ENCODE data around the gene DNAJC4.
"Not testable (repeated sequence)": the region's sequence is repeated elsewhere in the genome, so short reads cannot be mapped to it uniquely, and the experiment has no call there.

DNAJC4 gene

DNA sequence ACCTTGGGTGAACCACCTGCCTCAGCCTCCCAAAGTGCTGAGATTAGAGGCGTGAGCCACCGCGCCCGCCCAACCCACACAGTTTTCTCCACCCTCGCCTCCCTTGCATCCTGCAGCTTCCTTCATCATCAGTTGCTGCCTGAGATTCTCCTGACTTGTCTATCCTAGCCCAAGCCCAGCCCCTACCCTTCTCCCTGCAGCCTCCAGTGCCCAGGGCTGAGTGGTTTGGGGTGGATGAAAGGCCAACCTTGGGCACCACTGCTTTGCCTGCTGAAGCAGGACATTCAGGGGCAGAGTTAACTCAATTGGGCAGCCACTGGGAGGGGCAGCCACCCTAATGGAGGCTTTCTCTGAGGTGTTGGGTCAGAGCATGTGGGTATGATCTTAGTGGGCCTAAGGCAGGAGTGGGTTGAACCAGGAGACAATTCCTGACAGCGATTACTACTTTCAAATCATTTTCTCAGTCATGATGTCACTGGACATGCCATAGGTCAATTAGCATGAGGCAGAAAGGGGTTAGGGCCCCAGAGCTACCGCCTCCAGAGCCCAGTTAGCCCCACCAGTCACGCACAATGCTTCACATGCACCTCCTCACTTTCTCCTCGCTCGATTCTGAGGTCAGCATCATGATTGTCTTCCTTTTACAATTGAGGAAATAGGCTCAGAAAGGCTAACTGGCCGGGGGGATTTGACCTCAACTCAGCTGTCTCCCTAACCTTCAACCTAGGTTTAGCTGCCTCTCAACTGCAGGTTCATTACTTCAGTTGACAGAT is 9.5 kb downstream of the DNAJC4 start:
- Histone ChIP-seq H3K9me3 (ENCODE audit: control insufficient read depth, insufficient read depth, low read depth, low read length) (no peaks in the 10 kb centered on the region), H3K27ac (ENCODE audit: low read depth, low read length) (peak overlapping the region; percentile 95), H3K36me3 (ENCODE audit: control insufficient read depth, insufficient read depth, low read length) (peaks cover 34% of the 10 kb centered on the region), H3K27me3 (ENCODE audit: control insufficient read depth, insufficient read depth, low read length) (no peaks in the 10 kb centered on the region), H3K9ac (ENCODE audit: low read length) (peak overlapping the region; percentile 92), H3K4me3 (ENCODE audit: low read depth, low read length) (peak overlapping the region; percentile 95), H3K4me1 (ENCODE audit: control insufficient read depth, insufficient read depth, low read length) (peaks cover 18% of the 10 kb centered on the region)

DNA sequence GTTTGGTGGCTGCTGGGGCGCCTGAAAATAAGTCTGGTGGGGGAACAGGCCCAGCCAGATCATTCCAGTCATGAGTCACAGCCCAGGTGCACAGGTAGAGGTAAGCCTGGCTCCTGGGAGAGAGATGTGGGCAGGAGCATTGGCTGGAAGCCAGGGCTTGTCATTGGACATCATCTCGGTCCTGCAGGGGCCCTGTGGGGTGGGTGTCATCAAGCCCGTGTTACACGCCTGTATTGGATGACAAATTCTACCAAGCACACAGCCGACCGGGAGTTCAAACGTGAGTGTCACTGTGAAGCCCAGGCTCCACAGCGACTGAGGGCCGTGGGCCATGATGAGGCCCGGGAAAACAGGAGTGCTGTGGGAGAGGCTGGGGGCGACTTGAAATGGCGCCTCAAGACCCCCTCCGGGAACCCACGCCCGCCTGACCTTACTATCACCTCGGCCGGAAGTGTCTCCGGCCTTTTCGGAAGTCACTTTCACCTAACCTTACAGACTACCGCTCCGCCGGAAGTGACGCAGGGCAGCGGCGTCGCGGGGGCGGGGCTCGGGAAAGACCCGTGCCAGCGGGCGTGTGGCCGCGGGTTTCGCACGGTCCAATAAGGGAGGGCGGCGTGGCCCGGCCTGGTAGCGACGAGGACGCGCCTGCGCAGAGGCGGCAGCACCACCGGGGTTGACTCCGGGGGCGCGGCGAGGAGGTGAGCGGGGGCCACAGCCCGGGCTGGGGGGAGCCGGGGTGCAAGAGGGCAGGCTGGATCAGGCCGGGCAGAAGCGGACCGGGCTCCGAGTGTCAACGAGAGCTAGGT is 10.3 kb downstream of the DNAJC4 start, which contains the start of gene FKBP2:
Gene FKBP2 (plus strand): TSS at position 661 of the 806 bp plus-strand sequence. CDS start 1,293 bp downstream, outside the sequence.
- Histone ChIP-seq H3K9ac (ENCODE audit: low read length) (peak within 1 kb of the TSS; percentile 92), H3K27me3 (ENCODE audit: control insufficient read depth, insufficient read depth, low read length) (no peaks in the 10 kb centered on the region), H3K9me3 (ENCODE audit: control insufficient read depth, insufficient read depth, low read depth, low read length) (no peaks in the 10 kb centered on the region), H3K36me3 (ENCODE audit: control insufficient read depth, insufficient read depth, low read length) (peaks cover 37% of the 10 kb centered on the region), H3K27ac (ENCODE audit: low read depth, low read length) (peak within 1 kb of the TSS; percentile 95), H3K4me3 (ENCODE audit: low read depth, low read length) (peak within 1 kb of the TSS; percentile 95), H3K4me1 (ENCODE audit: control insufficient read depth, insufficient read depth, low read length) (peaks cover 23% of the 10 kb centered on the region)

DNA sequence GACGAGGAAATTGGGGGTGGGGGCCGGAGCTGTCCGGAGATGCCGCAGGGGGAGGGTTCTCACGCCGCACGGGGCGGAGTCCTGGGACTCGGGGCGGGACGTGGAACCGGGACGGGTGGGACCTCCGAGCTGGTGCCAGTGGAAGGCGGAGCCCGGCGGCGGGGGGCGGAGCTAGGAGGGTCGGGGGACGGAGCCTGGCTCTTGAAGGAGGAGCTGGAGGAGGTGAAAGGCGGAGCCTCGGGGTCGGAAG is 10.8 kb downstream of the DNAJC4 start:
- Histone ChIP-seq H3K27me3 (ENCODE audit: control insufficient read depth, insufficient read depth, low read length) (no peaks in the 10 kb centered on the region), H3K9ac (ENCODE audit: low read length) (peak overlapping the region; percentile 92), H3K36me3 (ENCODE audit: control insufficient read depth, insufficient read depth, low read length) (peaks cover 37% of the 10 kb centered on the region), H3K27ac (ENCODE audit: low read depth, low read length) (peak overlapping the region; percentile 95), H3K9me3 (ENCODE audit: control insufficient read depth, insufficient read depth, low read depth, low read length) (no peaks in the 10 kb centered on the region), H3K4me3 (ENCODE audit: low read depth, low read length) (peak overlapping the region; percentile 95), H3K4me1 (ENCODE audit: control insufficient read depth, insufficient read depth, low read length) (peaks cover 23% of the 10 kb centered on the region)

DNA sequence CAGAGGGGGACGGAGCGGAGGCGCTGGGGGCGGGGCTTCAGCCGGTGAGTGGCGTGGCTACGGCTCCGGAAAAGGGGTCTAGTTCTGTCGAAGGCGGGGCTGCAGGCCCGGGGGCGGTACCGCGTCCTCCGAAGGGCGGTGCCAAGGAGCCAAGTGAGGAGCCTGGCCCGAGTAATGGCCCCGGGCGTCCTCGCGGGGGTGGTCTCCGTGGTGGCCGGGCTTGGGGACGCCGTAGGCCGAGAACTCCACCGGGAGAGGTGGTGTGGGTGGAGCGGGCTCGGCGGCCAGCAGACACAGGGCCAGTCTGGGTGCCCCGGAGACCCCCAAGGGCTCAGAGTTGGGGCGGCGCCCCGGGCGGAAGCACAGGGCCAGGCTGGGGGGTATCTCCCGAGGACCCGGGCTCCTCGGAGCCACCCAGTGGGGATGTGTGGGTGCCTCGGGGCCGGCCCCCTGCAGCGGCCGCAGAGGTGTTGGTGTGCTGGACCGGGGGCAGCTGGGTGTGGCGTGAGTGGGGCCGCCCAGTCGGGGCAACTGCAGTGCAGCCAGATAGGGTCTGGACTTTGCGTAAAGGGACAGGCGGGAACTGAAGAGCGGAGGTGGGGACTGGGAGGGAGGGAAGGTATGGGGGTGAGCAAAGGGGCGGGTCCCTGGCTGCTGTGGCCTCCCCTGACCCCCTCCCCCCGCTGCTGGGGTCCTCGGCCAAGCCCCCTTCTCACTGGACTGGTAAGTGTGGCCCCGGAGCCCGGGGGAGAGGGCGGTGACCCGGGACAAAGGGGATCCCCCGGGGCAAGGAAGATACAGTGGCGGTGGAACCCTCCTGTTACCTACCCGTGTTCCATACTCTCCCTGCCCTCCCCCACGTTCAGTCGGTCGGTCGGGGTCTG is 11.4 kb downstream of the DNAJC4 start:
- peak overlapping the region; percentile 95 for H3K4me3 ChIP-seq (ENCODE audit: low read depth, low read length)
- H3K9me3 ChIP-seq (ENCODE audit: control insufficient read depth, insufficient read depth, low read depth, low read length) = no peaks in the 10 kb centered on the region
- H3K4me1 ChIP-seq (ENCODE audit: control insufficient read depth, insufficient read depth, low read length) = peaks cover 23% of the 10 kb centered on the region
- peak overlapping the region; percentile 82 for H3K9ac ChIP-seq (ENCODE audit: low read length)
- H3K27ac ChIP-seq (ENCODE audit: low read depth, low read length) = peak overlapping the region; percentile 60; the same call in 1 of the 2 replicates
- peaks cover 37% of the 10 kb centered on the region for H3K36me3 ChIP-seq (ENCODE audit: control insufficient read depth, insufficient read depth, low read length)
- no peaks in the 10 kb centered on the region for H3K27me3 ChIP-seq (ENCODE audit: control insufficient read depth, insufficient read depth, low read length)

DNA sequence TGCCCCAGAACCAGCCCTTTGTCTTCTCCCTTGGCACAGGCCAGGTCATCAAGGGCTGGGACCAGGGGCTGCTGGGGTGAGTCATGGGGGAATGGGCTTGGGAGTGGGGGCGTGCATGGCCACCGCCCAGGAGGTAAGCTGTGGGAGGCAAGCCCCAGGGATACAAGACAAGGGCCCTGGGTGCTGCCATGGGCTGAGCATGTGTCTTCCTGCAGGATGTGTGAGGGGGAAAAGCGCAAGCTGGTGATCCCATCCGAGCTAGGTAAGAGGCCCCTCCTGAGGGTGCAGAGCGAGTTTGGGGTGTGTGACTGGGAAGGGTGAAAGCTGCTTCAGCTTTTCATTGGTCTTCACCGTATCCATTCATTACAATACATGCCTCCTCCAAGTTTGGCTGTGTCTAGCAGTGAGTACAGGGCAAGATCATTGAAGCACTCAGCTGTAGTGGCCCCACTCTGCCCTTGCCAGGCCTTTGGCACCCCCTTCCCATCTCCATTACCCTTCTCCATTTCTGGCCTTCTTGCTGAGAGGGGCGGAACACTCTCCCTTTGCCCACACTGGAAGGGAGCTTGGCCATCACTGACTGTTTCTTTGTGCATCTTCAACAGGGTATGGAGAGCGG is 13.0 kb downstream of the DNAJC4 start:
- Histone ChIP-seq H3K9me3 (ENCODE audit: control insufficient read depth, insufficient read depth, low read depth, low read length) (no peaks in the 10 kb centered on the region), H3K4me1 (ENCODE audit: control insufficient read depth, insufficient read depth, low read length) (peaks cover 32% of the 10 kb centered on the region), H3K36me3 (ENCODE audit: control insufficient read depth, insufficient read depth, low read length) (peaks cover 27% of the 10 kb centered on the region), H3K9ac (ENCODE audit: low read length) (no peak overlapping the region), H3K27ac (ENCODE audit: low read depth, low read length) (no peak overlapping the region), H3K27me3 (ENCODE audit: control insufficient read depth, insufficient read depth, low read length) (no peaks in the 10 kb centered on the region), H3K4me3 (ENCODE audit: low read depth, low read length) (no peak overlapping the region)

- Histone ChIP-seq H3K4me1 (ENCODE audit: control insufficient read depth, insufficient read depth, low read length) (peaks cover 39% of the 10 kb centered on the region), H3K27ac (ENCODE audit: low read depth, low read length) (no peak overlapping the region), H3K9me3 (ENCODE audit: control insufficient read depth, insufficient read depth, low read depth, low read length) (no peaks in the 10 kb centered on the region), H3K4me3 (ENCODE audit: low read depth, low read length) (no peak overlapping the region), H3K9ac (ENCODE audit: low read length) (no peak overlapping the region), H3K36me3 (ENCODE audit: control insufficient read depth, insufficient read depth, low read length) (peaks cover 19% of the 10 kb centered on the region), H3K27me3 (ENCODE audit: control insufficient read depth, insufficient read depth, low read length) (no peaks in the 10 kb centered on the region)
Observed at GRCh38 chr11:64244107-64244506, 13.8 kb downstream of the DNAJC4 start.

- H3K4me1 ChIP-seq (ENCODE audit: control insufficient read depth, insufficient read depth, low read length) = peaks cover 44% of the 10 kb centered on the region
- H3K9ac ChIP-seq (ENCODE audit: low read length) = no peak overlapping the region
- no peak overlapping the region; the same call in 1 of the 2 replicates for H3K27ac ChIP-seq (ENCODE audit: low read depth, low read length)
- no peaks in the 10 kb centered on the region for H3K9me3 ChIP-seq (ENCODE audit: control insufficient read depth, insufficient read depth, low read depth, low read length)
- H3K36me3 ChIP-seq (ENCODE audit: control insufficient read depth, insufficient read depth, low read length) = peaks cover 19% of the 10 kb centered on the region
- no peaks in the 10 kb centered on the region for H3K27me3 ChIP-seq (ENCODE audit: control insufficient read depth, insufficient read depth, low read length)
- H3K4me3 ChIP-seq (ENCODE audit: low read depth, low read length) = peak overlapping the region; percentile 81
Observed at GRCh38 chr11:64244966-64245365, 14.6 kb downstream of the DNAJC4 start.

- no peaks in the 10 kb centered on the region for H3K27me3 ChIP-seq (ENCODE audit: control insufficient read depth, insufficient read depth, low read length)
- H3K9me3 ChIP-seq (ENCODE audit: control insufficient read depth, insufficient read depth, low read depth, low read length) = no peaks in the 10 kb centered on the region
- peak overlapping the region; percentile 81 for H3K4me3 ChIP-seq (ENCODE audit: low read depth, low read length)
- peaks cover 19% of the 10 kb centered on the region for H3K36me3 ChIP-seq (ENCODE audit: control insufficient read depth, insufficient read depth, low read length)
- H3K9ac ChIP-seq (ENCODE audit: low read length) = peak overlapping the region; percentile 84
- H3K4me1 ChIP-seq (ENCODE audit: control insufficient read depth, insufficient read depth, low read length) = peaks cover 44% of the 10 kb centered on the region
- no peak overlapping the region; the same call in 1 of the 2 replicates for H3K27ac ChIP-seq (ENCODE audit: low read depth, low read length)
Observed at GRCh38 chr11:64245401-64245796, 15.1 kb downstream of the DNAJC4 start.

GRCh38 chr11:64245797-64246620 is 15.7 kb downstream of the DNAJC4 start:
- Histone ChIP-seq H3K4me3 (ENCODE audit: low read depth, low read length) (peak overlapping the region; percentile 81), H3K4me1 (ENCODE audit: control insufficient read depth, insufficient read depth, low read length) (peaks cover 47% of the 10 kb centered on the region), H3K27ac (ENCODE audit: low read depth, low read length) (peak overlapping the region; percentile 17; the same call in 1 of the 2 replicates), H3K27me3 (ENCODE audit: control insufficient read depth, insufficient read depth, low read length) (no peaks in the 10 kb centered on the region), H3K36me3 (ENCODE audit: control insufficient read depth, insufficient read depth, low read length) (peaks cover 19% of the 10 kb centered on the region), H3K9me3 (ENCODE audit: control insufficient read depth, insufficient read depth, low read depth, low read length) (no peaks in the 10 kb centered on the region), H3K9ac (ENCODE audit: low read length) (peak overlapping the region; percentile 84)

- H3K4me1 ChIP-seq (ENCODE audit: control insufficient read depth, insufficient read depth, low read length) = peaks cover 47% of the 10 kb centered on the region
- H3K9me3 ChIP-seq (ENCODE audit: control insufficient read depth, insufficient read depth, low read depth, low read length); H3K27me3 ChIP-seq (ENCODE audit: control insufficient read depth, insufficient read depth, low read length); H3K27ac ChIP-seq (ENCODE audit: low read depth, low read length): not testable (repeated sequence)
- peak overlapping the region; percentile 84 for H3K9ac ChIP-seq (ENCODE audit: low read length)
- peaks cover 19% of the 10 kb centered on the region for H3K36me3 ChIP-seq (ENCODE audit: control insufficient read depth, insufficient read depth, low read length)
- H3K4me3 ChIP-seq (ENCODE audit: low read depth, low read length) = peak overlapping the region; percentile 81; the same call in 1 of the 2 replicates
Observed at GRCh38 chr11:64246621-64246870, 16.2 kb downstream of the DNAJC4 start.

Data from HUES6 (cell line).